Suppressor macrophage treated with lipopolysaccharide for 1 hour (primary cell): Measurements from ENCODE around the gene CIB2.

Experiments
- DNase-seq, 3 donors: peaks; one replicate each; pipeline ENCODE4 v3.0.0-alpha.2; 2020 to 2022

Gene CIB2

GRCh38 chr15:78082743-78083110 is 48.5 kb downstream of the CIB2 start:
- no peak for DNase-seq

DNA sequence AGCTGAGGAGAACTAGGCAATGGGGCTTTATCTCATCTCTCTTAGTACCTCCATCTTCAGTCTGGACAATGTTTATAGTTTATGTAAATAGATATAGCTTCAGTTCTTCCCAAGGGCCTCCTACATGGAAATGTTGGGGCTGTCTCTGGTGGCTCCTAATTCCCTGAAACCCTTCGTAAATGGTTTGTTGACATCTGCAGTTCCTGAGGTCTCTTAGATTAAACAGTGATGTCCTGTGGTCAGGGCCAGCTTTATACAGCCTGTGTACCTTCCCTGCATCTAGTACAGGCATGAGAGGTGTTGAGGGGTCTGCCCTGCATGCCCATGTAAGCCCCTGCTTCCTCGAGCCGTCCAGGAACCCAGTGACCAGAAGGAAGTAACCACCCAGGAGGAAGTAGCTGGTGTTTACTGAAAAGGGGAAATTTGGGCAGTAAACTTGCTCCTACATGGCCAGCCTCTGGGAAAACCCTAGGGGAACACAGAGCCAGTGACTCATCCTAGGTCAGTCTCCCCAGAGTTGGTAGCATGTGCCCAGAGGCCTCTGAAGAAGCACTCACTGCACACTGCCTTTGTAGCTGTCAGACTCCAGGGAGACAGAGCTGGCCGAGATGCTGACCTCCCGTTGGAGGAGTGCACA is 49.0 kb downstream of the CIB2 start:
- peak; percentile 93 to 98 (median 96) for DNase-seq

- no peak for DNase-seq
Observed at GRCh38 chr15:78080088-78080460, 51.2 kb downstream of the CIB2 start.

DNA sequence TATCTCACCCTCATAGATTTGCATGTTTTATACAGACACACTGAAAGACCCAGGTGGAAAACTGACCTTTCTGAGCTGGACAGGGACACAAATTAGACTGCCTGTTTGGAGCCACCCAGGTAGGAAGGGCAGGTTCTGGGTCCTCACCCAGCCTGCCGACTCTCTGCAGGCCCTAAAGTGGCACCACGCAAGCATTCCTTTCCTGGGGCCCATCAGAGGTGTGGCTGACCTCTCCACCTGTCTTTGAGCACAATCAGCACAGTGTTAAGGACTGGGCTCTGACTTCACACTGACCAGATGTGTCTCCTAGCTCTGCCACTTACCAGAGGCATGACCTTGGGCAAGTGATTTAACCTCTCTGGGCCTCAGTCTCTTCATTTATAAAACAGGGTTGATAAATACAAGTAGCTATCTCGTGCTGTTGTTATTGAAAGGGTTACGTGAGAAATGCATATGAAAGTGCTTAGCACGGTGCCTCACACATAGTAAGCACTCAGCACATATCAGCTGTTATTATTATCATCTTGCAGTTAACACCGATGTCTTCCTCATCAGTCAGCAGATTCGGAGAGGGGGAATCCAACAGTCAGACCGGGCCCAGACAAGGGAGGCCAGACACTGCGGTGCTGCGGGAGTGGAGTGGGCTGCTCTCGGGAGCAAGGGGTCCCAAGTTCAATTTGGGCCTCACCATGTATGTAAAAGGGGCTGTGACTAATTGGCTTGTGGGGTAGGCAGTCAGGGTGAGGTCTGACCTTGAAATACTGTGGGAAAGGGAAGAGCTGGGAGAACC is 51.8 kb downstream of the CIB2 start:
- no peak for DNase-seq

DNA sequence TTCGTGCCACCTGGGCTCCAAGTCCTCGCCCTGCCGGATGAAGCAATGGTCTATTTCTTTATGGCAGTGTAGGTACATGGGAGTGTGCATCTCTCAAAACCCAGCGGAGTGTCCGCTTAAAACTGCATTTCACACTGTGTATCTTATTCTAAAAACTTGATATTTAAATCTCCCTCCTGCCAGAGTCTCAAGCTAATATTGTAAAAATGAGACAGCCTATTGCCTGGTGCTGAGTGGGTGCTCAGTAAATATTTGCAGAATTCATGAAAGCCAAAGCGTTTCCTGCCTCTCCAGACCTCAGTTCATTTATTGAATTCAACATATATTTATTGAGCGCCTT is 53.4 kb downstream of the CIB2 start:
- DNase-seq: no peak

DNA sequence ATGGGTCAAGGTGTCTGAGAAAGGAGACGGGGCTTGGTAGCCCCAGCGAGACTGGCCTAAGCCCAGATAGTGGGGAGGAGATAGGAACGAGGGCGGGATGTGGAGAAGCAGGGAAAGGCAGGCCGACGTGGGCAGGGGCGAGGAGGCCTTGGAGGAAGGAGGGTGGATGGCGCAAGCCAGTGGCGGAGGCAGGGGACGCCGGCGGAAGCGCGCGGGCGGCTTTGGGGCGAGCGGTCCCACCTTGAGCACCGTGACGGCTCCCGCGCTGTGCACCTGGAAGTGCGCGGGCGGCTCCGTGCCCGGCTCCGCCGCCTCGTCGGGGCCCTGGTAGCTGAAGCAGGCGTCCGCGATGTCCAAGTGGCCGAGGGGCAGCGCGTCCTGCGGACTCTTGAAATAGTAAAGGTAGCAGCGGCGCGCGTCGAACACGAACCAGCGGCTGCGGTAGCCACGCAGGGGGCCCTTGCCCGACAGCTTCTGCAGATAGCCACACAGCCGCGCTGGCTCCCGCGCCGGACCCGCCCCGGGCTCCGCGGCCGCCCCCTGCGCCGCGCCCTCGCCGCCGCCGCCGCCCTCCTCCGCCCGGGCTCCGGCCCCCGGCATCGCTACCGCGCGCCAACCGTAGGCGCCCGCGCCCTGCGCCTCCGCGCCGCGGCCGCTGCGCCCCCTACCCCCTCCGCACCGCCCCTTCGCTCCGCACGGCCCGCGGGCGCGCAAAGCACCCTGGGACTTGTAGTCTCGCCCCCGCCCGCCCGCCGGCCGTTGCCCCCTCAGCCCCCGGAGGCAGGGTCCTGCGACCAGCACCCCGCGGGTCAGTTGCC is 54.0 kb downstream of the CIB2 start, which contains the start of gene TBC1D2B:
Gene TBC1D2B (minus strand): TSS at position 659 of the 818 bp plus-strand sequence. CDS start 59 bp downstream, at position 600.
- peak; percentile 61 to 82 (median 62) for DNase-seq

- no peak for DNase-seq
Observed at GRCh38 chr15:78076231-78077052, 54.8 kb downstream of the CIB2 start.

DNA sequence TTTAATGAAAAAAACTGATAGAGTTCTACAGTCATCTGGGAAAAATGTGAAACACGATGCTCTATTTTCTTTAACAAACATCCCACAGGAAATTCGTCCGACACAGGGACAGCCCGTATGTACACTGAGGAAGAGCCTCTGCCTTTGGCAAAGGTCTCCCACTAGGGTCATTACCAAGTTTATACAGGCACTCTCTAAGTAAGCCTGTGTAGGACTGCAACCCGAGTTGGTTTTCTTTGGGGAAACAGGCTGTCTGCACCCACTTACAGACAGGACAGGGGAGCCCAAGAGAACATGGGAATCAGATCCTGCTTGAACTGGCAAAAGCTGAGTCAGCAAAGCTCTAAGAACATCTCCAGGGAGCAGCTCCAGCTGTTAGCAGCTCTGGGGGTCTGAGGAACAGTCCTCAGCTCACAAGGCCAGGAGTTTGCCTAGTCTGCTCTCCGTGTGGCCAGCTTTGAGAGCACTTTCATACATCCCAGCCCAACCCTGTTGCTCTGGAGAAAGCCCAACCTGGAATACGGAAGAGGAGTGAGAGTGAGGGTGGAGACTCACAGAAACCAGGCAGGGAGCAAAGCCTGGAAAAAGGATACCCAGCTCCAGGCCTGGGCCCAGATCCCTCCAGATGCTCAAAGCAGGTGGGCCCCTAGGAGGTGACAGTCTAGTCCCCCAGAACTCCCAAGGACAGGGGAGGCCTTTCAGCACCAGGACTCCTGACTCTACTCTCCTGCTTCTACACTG is 55.6 kb downstream of the CIB2 start:
- peak in 2 of 3 donors; percentile 31 to 34 for DNase-seq

- DNase-seq: peak; percentile 58 to 87 (median 73)
Observed at GRCh38 chr15:78073046-78073787, 58.0 kb downstream of the CIB2 start.

DNA sequence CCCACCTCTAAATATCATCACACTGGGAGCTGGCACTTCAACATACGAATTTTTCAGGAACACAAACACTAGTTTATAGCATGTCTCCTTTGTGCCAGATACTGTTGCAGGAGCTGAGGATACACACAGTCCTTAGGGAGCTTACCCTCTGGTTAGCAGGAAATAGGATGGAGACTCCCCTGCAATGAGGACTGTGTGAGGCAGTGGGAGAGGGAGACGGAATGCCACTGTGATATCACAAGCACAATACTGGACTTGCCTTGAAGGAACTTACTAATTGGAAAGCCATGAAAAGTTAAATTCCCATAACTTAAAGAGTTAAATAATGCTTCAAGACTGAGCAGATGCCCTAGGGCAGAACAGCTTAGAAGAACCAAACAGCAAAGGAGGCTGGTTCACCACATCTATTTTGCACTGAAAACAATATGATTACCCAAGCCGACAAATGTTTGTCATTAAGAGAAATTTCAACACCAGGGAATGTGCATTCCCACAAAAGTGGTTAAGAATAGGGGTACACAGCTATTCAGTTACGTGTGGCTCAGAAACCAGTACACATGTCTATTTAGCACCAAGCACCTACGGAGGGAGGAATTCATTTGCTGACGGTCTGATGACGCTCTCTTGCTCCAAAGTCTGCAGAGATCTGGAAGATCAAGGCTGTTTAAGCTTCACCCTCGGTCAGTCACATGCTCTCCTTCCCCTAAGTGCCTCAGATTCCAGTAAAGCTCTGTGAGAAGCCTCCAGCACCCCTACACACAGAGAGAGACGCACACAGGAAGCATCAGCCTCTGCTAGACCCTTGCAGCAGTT is 59.0 kb downstream of the CIB2 start:
- DNase-seq: peak; percentile 77 to 92 (median 82)

- peak; percentile 58 to 72 (median 64) for DNase-seq
Observed at GRCh38 chr15:78071383-78071782, 59.9 kb downstream of the CIB2 start.

GRCh38 chr15:78070049-78070700 is 61.1 kb downstream of the CIB2 start:
- peak; percentile 77 to 87 (median 78) for DNase-seq

DNA sequence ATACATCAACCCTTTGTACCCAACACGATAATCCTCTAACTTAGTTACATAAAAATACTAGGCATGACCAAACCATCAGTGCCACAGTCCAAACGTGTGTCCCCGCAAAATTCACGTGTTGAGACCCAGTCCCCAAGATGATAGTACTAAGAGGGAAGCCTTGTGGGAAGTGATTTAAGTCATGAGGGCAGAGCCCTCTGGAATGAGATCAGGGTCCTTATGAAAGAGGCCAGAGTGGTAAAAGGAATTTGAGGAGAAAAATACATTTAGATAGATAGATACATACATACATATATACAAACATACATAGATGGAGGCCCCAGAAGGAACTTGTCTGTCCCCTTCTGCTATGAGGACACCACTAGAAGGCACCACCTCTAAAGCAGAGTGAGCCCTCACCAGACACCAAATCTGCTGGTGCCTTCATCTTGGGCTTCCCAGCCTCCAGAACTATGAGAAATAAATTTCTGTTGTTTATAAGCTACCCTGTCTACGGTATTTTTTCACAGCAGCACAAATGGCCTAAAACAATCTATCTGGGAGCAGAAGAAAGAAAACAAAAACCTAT is 61.7 kb downstream of the CIB2 start:
- peak in 1 of 3 donors; percentile 44 for DNase-seq

DNA sequence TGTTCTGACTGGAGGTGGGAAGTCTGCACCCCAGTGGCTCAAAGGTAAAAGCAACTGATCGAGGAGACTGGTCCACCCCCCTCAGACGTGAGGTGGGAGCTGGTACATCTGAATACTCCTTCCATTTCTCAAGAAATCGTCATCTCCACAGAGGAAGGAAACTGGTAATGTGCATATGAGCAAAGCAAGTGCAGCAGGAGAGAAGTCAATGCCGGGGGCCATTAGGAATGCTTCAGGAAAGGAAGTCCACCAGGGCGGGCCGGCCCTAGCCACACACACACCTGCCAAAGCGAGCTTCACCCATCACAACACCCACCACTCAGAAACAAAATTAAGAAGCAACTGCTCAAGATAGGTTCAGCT is 62.2 kb downstream of the CIB2 start:
- peak in 2 of 3 donors; percentile 57 to 67 for DNase-seq

DNA sequence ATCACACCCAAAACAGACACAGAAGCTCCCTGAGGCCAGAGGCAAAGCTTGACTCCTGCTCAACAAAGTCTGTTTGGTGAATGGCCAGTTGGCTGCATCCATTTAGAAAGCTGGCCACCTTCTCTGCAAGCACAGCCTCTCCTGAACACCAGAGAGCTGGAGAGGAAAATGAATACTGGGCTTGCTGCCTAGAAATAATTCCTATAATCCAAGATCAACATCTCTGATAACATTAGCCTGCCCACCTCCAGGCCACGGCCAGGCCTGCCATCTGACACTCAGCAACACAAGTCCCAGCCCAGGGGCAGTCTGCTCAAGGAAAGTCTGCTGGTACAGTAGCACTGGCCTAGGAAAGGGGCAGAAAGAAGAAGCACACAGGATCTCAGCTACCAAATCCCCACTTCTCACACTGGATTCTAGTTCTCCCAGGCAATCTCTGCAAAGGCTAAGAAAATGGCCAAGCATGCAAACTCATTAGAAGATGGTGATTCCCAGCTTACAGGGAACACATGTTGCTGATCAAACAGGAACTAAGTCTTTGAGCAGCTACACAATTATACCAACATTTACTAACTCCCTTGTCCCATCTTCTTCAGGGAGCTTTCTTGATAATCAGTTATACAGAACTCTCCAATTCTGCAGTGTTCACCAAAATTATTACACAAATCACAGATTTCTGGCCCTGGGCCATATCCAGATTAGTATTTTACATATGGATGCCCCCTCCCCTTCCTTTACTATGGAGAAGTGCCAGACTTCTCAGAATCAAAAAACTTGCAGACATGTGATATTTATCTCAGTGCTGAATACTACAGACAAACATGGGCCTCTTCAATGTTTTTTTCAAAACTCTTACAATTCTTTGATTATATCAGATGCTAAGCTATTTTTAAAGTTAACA is 63.7 kb downstream of the CIB2 start:
- DNase-seq: peak in 2 of 3 donors; percentile 53 to 63

- no peak for DNase-seq
Observed at GRCh38 chr15:78065973-78066946, 65.0 kb downstream of the CIB2 start.

- peak; percentile 89 to 95 (median 89) for DNase-seq
Observed at GRCh38 chr15:78065284-78065872, 65.9 kb downstream of the CIB2 start.
